Vagina (tissue), 2 donors: ENCODE measurements around the gene GNG2. TPM values are rescaled to one million over a fixed set of nuclear protein-coding genes. Genes with fewer than 3 reads are reported as not detected.

Source experiments
- DNase-seq, 2 donors: peaks; one replicate each; pipeline ENCODE4 v3.0.0-alpha.2; 2017; ENCODE audit errors: extremely low spot score in 2 of 2
- H3K27ac ChIP-seq: fragments of 200-600 bp; sonication (generic); one replicate; pipeline ENCODE4 v1.5.1; 2019
- H3K27me3 ChIP-seq: fragments of 200-600 bp; sonication (generic); one replicate; pipeline ENCODE4 v1.5.1; 2019
- H3K36me3 ChIP-seq, 2 donors: fragments of 200-600 bp; sonication (generic); one replicate each; pipeline ENCODE4 v1.5.1; 2017 to 2019
- H3K4me1 ChIP-seq: fragments of 200-600 bp; sonication (generic); one replicate; pipeline ENCODE4 v1.5.1; 2019
- H3K4me3 ChIP-seq, 2 donors: fragments of 200-600 bp; sonication (generic); 1 replicate in 1 of 2; 2 replicates in 1 of 2; pipeline ENCODE4 v1.5.1; 2016 to 2019
- H3K9me3 ChIP-seq: fragments of 200-600 bp; sonication (generic); one replicate; pipeline ENCODE4 v1.5.1; 2019
- CTCF ChIP-seq, 3 experiments: fragments of 450-650 bp in 2 of 3; fragments of 200-600 bp in 1 of 3; sonication (generic) in 1 of 3; IDR thresholded peaks; one replicate each; pipeline ENCODE4 v1.5.1; 2017 to 2019; ENCODE audit warnings: antibody characterized with exemption in 3 of 3, mild to moderate bottlenecking in 2 of 3, moderate library complexity in 2 of 3
- POLR2A ChIP-seq, 2 donors: fragments of 450-650 bp; IDR thresholded peaks; one replicate each; pipeline ENCODE4 v1.6.1; 2017; ENCODE audit warnings: antibody characterized with exemption in 2 of 2, mild to moderate bottlenecking in 2 of 2, moderate library complexity in 2 of 2
- POLR2AphosphoS5 ChIP-seq, 2 donors: sonication (generic); formaldehyde crosslinking; IDR thresholded peaks; one replicate each; pipeline ENCODE4 v1.9.0; 2017; ENCODE audit warnings: antibody characterized with exemption in 2 of 2, mild to moderate bottlenecking in 2 of 2, low read depth in 1 of 2; ENCODE audit not compliant: insufficient read depth in 1 of 2
- intact Hi-C: fragments of 100-400 bp; cut with DNase I; formaldehyde crosslinking; loops from one replicate; pipeline ENCODE4 v1.15.1; 2023
- total RNA-seq: library from RNA; depleted of rRNA; stranded (reverse); fragments of >200 nt; gene quantifications from one replicate; pipeline ENCODE4 v1.2.3, GENCODE V29; 2016

GNG2 gene
- total RNA-seq, 1 donor from 2014 or later = 12.8 TPM

- peaks cover 0 to 64% of the 10 kb centered on the region in 2 donors for H3K36me3 ChIP-seq
- TF ChIP-seq CTCF (IDR thresholded peaks at IDR 0.05) (no peak), POLR2AphosphoS5 (IDR thresholded peaks at IDR 0.05; ENCODE audit: insufficient read depth in 1 of 2, low read depth in 1 of 2) (no peak), POLR2A (IDR thresholded peaks at IDR 0.05) (no peak)
- intact Hi-C loops = loop anchor here (5.0 kb wide), 1 partner anchor 129 kb away; no protein-coding TSS in a partner anchor
These were observed 142.9 kb downstream of the GNG2 start for GRCh38 chr14:52003324-52003723.

GRCh38 chr14:52005625-52006024, 145.2 kb downstream of the GNG2 start:
- H3K4me3 ChIP-seq = no peak overlapping the region
- TF ChIP-seq CTCF (IDR thresholded peaks at IDR 0.05) (no peak), POLR2A (IDR thresholded peaks at IDR 0.05) (no peak), POLR2AphosphoS5 (IDR thresholded peaks at IDR 0.05; ENCODE audit: insufficient read depth in 1 of 2, low read depth in 1 of 2) (no peak)
- intact Hi-C loops = no loop called here
- no peak for DNase-seq
- no peaks in the 10 kb centered on the region for H3K27me3 ChIP-seq
- H3K4me1 ChIP-seq = no peaks in the 10 kb centered on the region
- H3K9me3 ChIP-seq = no peaks in the 10 kb centered on the region
- no peak overlapping the region for H3K27ac ChIP-seq
- peaks cover 0 to 87% of the 10 kb centered on the region in 2 donors for H3K36me3 ChIP-seq

More at GRCh38 chr14:52003324-52003723, 142.9 kb downstream of the GNG2 start:
- H3K9me3 ChIP-seq = no peaks in the 10 kb centered on the region
- H3K27ac ChIP-seq = no peak overlapping the region
- H3K27me3 ChIP-seq = no peaks in the 10 kb centered on the region
- no peak overlapping the region for H3K4me3 ChIP-seq
- no peak for DNase-seq
- H3K4me1 ChIP-seq = no peaks in the 10 kb centered on the region

GRCh38 chr14:52006361-52006760, 145.9 kb downstream of the GNG2 start:
- Histone ChIP-seq H3K36me3 (peaks cover 0 to 94% of the 10 kb centered on the region in 2 donors), H3K27me3 (no peaks in the 10 kb centered on the region), H3K9me3 (no peaks in the 10 kb centered on the region), H3K27ac (no peak overlapping the region), H3K4me3 (no peak overlapping the region), H3K4me1 (no peaks in the 10 kb centered on the region)
- no peak for DNase-seq
- intact Hi-C loops = no loop called here
- no peak for TF ChIP-seq POLR2A (IDR thresholded peaks at IDR 0.05)
- TF ChIP-seq CTCF (IDR thresholded peaks at IDR 0.05) = no peak
- TF ChIP-seq POLR2AphosphoS5 (IDR thresholded peaks at IDR 0.05; ENCODE audit: insufficient read depth in 1 of 2, low read depth in 1 of 2) = no peak

- DNase-seq = no peak
- Histone ChIP-seq H3K27me3 (no peaks in the 10 kb centered on the region), H3K27ac (no peak overlapping the region), H3K4me1 (no peaks in the 10 kb centered on the region), H3K36me3 (peaks cover 0 to 93% of the 10 kb centered on the region in 2 donors), H3K9me3 (no peaks in the 10 kb centered on the region), H3K4me3 (no peak overlapping the region)
- intact Hi-C loops = no loop called here
- TF ChIP-seq CTCF (IDR thresholded peaks at IDR 0.05) = no peak
- no peak for TF ChIP-seq POLR2A (IDR thresholded peaks at IDR 0.05)
- TF ChIP-seq POLR2AphosphoS5 (IDR thresholded peaks at IDR 0.05; ENCODE audit: insufficient read depth in 1 of 2, low read depth in 1 of 2) = no peak
These were observed 146.8 kb downstream of the GNG2 start for GRCh38 chr14:52007211-52007610.

- H3K4me1 ChIP-seq = no peaks in the 10 kb centered on the region
- intact Hi-C loops = no loop called here
- H3K27me3 ChIP-seq = no peaks in the 10 kb centered on the region
- no peaks in the 10 kb centered on the region for H3K9me3 ChIP-seq
- peaks cover 0 to 89% of the 10 kb centered on the region in 2 donors for H3K36me3 ChIP-seq
- DNase-seq = no peak
- no peak overlapping the region for H3K27ac ChIP-seq
- TF ChIP-seq POLR2AphosphoS5 (IDR thresholded peaks at IDR 0.05; ENCODE audit: insufficient read depth in 1 of 2, low read depth in 1 of 2) (no peak), POLR2A (IDR thresholded peaks at IDR 0.05) (no peak), CTCF (IDR thresholded peaks at IDR 0.05) (no peak)
- no peak overlapping the region for H3K4me3 ChIP-seq
These were observed 147.2 kb downstream of the GNG2 start for GRCh38 chr14:52007637-52008036.
